ENCODE measurements around the gene LRP1B.
A peak's percentile ranks its signal among the peaks of the same experiment; 100 is the strongest.

Gene LRP1B

GRCh38 chr2:141075753-141076152 is 1055.1 kb downstream of the LRP1B start:
- Histone ChIP-seq H3K4me1 (ENCODE audit: insufficient read depth, low read length) (peaks cover 5% of the 10 kb centered on the region; the same call in 1 of the 2 replicates), H3K9me3 (ENCODE audit: insufficient read depth, low read length, severe bottlenecking) (no peaks in the 10 kb centered on the region), H3K4me2 (ENCODE audit: insufficient read depth, low read length) (no peak overlapping the region), H3K27me3 (ENCODE audit: insufficient read depth, low read length, poor library complexity) (no peaks in the 10 kb centered on the region), H3K79me2 (ENCODE audit: insufficient read depth, low read length) (no peaks in the 10 kb centered on the region), H3K27ac (ENCODE audit: low read length) (no peak overlapping the region), H3K36me3 (ENCODE audit: insufficient read depth, low read length) (no peaks in the 10 kb centered on the region), H4K20me1 (ENCODE audit: insufficient read depth, low read length) (no peaks in the 10 kb centered on the region), H3K4me3 (ENCODE audit: low read depth in 1 of 2, low read length in 2 of 2) (no peak overlapping the region), H2AFZ (ENCODE audit: low read depth, low read length) (no peak overlapping the region), H3K9ac (ENCODE audit: low read depth, low read length) (no peak overlapping the region)
- ATAC-seq (ENCODE audit: insufficient read depth, low read depth) (no peak), DNase-seq (no peak)
- TF ChIP-seq EZH2 (IDR thresholded peaks at IDR 0.05; ENCODE audit: borderline replicate concordance, low read depth, low read length, severe bottlenecking) = no peak
- TF ChIP-seq, protein P1, sequence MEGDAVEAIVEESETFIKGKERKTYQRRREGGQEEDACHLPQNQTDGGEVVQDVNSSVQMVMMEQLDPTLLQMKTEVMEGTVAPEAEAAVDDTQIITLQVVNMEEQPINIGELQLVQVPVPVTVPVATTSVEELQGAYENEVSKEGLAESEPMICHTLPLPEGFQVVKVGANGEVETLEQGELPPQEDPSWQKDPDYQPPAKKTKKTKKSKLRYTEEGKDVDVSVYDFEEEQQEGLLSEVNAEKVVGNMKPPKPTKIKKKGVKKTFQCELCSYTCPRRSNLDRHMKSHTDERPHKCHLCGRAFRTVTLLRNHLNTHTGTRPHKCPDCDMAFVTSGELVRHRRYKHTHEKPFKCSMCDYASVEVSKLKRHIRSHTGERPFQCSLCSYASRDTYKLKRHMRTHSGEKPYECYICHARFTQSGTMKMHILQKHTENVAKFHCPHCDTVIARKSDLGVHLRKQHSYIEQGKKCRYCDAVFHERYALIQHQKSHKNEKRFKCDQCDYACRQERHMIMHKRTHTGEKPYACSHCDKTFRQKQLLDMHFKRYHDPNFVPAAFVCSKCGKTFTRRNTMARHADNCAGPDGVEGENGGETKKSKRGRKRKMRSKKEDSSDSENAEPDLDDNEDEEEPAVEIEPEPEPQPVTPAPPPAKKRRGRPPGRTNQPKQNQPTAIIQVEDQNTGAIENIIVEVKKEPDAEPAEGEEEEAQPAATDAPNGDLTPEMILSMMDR (IDR thresholded peaks at IDR 0.05; ENCODE audit: borderline replicate concordance, extremely low read depth, low read length, poor library complexity, severe bottlenecking) = no peak

DNA sequence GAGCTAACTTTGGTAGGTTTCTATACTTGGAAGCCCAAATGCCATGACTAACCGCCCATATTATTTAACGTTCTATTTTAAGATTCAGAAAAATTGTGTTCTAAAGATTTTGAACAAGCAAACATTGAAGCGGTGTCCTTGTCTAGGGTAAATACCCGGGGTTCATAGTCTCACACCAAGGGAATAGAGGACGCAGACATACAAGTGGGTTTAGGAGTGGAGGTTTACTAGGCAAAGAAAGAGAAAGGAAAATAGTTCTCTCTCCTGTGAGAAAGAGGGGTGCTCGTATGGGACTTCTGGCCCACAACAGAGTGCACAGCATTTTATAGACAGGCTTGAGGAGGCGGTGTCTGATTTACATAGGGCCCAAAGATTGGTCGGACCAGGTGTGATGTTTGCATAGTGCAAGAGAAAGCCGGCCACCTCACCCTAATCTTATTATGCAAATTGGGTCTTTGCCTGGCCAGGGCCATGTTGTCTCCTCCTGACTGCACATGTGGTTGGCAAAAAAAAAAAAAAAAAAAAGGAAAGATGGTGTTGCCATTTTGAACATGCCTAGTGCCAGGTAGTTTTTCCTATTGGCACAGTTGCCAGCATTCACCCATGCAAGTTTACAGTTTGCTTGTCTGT is 1062.6 kb downstream of the LRP1B start:
- no peaks in the 10 kb centered on the region for H3K79me2 ChIP-seq (ENCODE audit: insufficient read depth, low read length)
- H3K4me2 ChIP-seq (ENCODE audit: insufficient read depth, low read length) = no peak overlapping the region
- H3K4me1 ChIP-seq (ENCODE audit: insufficient read depth, low read length) = no peaks in the 10 kb centered on the region
- H3K9me3 ChIP-seq (ENCODE audit: insufficient read depth, low read length, severe bottlenecking) = no peaks in the 10 kb centered on the region
- H3K27me3 ChIP-seq (ENCODE audit: insufficient read depth, low read length, poor library complexity) = no peaks in the 10 kb centered on the region
- H3K9ac ChIP-seq (ENCODE audit: low read depth, low read length) = no peak overlapping the region
- peak; percentile 39; the same call in 1 of the 3 replicates for ATAC-seq (ENCODE audit: insufficient read depth, low read depth)
- no peaks in the 10 kb centered on the region for H3K36me3 ChIP-seq (ENCODE audit: insufficient read depth, low read length)
- no peak for DNase-seq
- no peak for TF ChIP-seq EZH2 (IDR thresholded peaks at IDR 0.05; ENCODE audit: borderline replicate concordance, low read depth, low read length, severe bottlenecking)
- TF ChIP-seq, protein P1 (IDR thresholded peaks at IDR 0.05; ENCODE audit: borderline replicate concordance, extremely low read depth, low read length, poor library complexity, severe bottlenecking) = no peak
- H3K4me3 ChIP-seq (ENCODE audit: low read depth in 1 of 2, low read length in 2 of 2) = no peak overlapping the region
- H3K27ac ChIP-seq (ENCODE audit: low read length) = no peak overlapping the region
- H4K20me1 ChIP-seq (ENCODE audit: insufficient read depth, low read length) = no peaks in the 10 kb centered on the region
- no peak overlapping the region for H2AFZ ChIP-seq (ENCODE audit: low read depth, low read length)

DNA sequence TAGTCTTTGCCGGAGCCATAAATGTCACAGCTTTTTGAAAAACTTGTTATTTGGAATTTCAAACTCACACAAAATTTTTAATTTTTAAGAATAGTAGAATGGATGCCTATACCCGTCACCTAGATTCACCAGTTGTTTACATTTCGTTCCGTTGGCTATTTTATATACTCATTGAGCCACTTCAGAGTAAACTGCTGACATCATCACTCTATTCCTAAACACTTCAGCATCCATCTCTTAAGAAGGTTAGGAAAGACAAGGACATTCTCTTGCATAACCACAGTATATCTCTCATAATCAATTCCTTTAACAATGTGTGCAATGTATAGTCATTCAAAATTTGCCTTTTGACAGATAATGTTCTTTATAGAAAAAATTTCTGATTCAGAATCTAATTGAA is 1065.8 kb downstream of the LRP1B start:
- Histone ChIP-seq H3K36me3 (ENCODE audit: insufficient read depth, low read length) (no peaks in the 10 kb centered on the region), H3K9me3 (ENCODE audit: insufficient read depth, low read length, severe bottlenecking) (no peaks in the 10 kb centered on the region), H3K27ac (ENCODE audit: low read length) (no peak overlapping the region), H3K4me1 (ENCODE audit: insufficient read depth, low read length) (no peaks in the 10 kb centered on the region), H3K4me3 (ENCODE audit: low read depth in 1 of 2, low read length in 2 of 2) (no peak overlapping the region), H3K27me3 (ENCODE audit: insufficient read depth, low read length, poor library complexity) (no peaks in the 10 kb centered on the region), H2AFZ (ENCODE audit: low read depth, low read length) (no peak overlapping the region), H4K20me1 (ENCODE audit: insufficient read depth, low read length) (no peaks in the 10 kb centered on the region), H3K79me2 (ENCODE audit: insufficient read depth, low read length) (no peaks in the 10 kb centered on the region), H3K9ac (ENCODE audit: low read depth, low read length) (no peak overlapping the region), H3K4me2 (ENCODE audit: insufficient read depth, low read length) (no peak overlapping the region)
- ATAC-seq (ENCODE audit: insufficient read depth, low read depth) (no peak), DNase-seq (no peak)
- TF ChIP-seq, protein P1 (IDR thresholded peaks at IDR 0.05; ENCODE audit: borderline replicate concordance, extremely low read depth, low read length, poor library complexity, severe bottlenecking) = no peak
- no peak for TF ChIP-seq EZH2 (IDR thresholded peaks at IDR 0.05; ENCODE audit: borderline replicate concordance, low read depth, low read length, severe bottlenecking)

Data from DND-41 (cell line).